Measurements from ENCODE around the gene PPP1R2.

DNA sequence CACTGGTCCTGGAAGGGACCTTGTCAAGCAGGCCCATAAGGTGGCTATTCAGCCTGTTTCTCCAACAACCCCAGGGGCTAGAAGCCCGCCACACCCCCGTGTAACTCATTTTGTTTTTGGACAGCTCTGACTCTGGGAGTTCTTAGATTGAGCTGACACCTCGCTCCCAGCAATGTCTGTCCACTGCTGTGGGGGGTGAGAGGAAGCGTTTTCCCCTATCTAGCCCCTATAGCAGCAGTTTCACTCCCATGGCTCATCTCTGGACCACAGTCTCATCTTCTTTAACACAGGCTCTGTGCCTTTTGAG is 1.1 kb upstream of the PPP1R2 start:
- no peak for TF ChIP-seq ZNF274 (IDR thresholded peaks at IDR 0.05; ENCODE audit: low read depth, low read length)
- no peak for TF ChIP-seq SIN3A (IDR thresholded peaks at IDR 0.05; ENCODE audit: low read depth)
- TF ChIP-seq POLR2AphosphoS5 (IDR thresholded peaks at IDR 0.05; ENCODE audit: low read depth, low read length) = no peak
- TF ChIP-seq CTCF (IDR thresholded peaks at IDR 0.05 in 2 of 3, conservative IDR thresholded peaks at IDR 0.05 in 1 of 3; ENCODE audit: borderline replicate concordance in 1 of 3, insufficient read depth in 1 of 3, low read depth in 2 of 3, low read length in 2 of 3) = no peak
- no peak for TF ChIP-seq POLR2A (IDR thresholded peaks at IDR 0.05; ENCODE audit: borderline replicate concordance, extremely low read depth, insufficient read depth, insufficient read length)
- no peak for TF ChIP-seq MAX (IDR thresholded peaks at IDR 0.05)

Data from HCT116 (cell line).